Sigmoid colon (tissue), 4 donors: ENCODE results near the gene CYP2C18.

Experiments used
- CTCF ChIP-seq, 4 experiments: fragments of 450-650 bp in 3 of 4; fragments of 200-600 bp in 1 of 4; IDR thresholded peaks; one replicate each; pipeline ENCODE4 v1.5.1; 2016 to 2019; ENCODE audit warnings: antibody characterized with exemption in 4 of 4, mild to moderate bottlenecking in 3 of 4, moderate library complexity in 2 of 4
- EP300 ChIP-seq, 4 donors: sonication (generic); formaldehyde crosslinking; IDR thresholded peaks; one replicate each; pipeline ENCODE4 v1.6.1; 2017; ENCODE audit warnings: antibody characterized with exemption in 4 of 4
- POLR2A ChIP-seq, 2 donors: fragments of 450-650 bp; IDR thresholded peaks; one replicate each; pipeline ENCODE4 v1.6.1; 2016; ENCODE audit warnings: antibody characterized with exemption in 2 of 2, mild to moderate bottlenecking in 2 of 2, moderate library complexity in 2 of 2
- POLR2AphosphoS5 ChIP-seq, 4 donors: sonication (generic); formaldehyde crosslinking; IDR thresholded peaks; one replicate each; pipeline ENCODE4 v1.6.1; 2017; ENCODE audit warnings: antibody characterized with exemption in 4 of 4

GRCh38 chr10:94640562-94640961, 43.0 kb upstream of the CYP2C18 start:
- TF ChIP-seq CTCF (IDR thresholded peaks at IDR 0.05): no peak
- no peak for TF ChIP-seq POLR2A (IDR thresholded peaks at IDR 0.05)
- no peak for TF ChIP-seq EP300 (IDR thresholded peaks at IDR 0.05)
- TF ChIP-seq POLR2AphosphoS5 (IDR thresholded peaks at IDR 0.05): no peak
